GM19328 (cell line): ENCODE results near the gene GH1.
"Not testable (repeated sequence)": the region's sequence is repeated elsewhere in the genome, so short reads cannot be mapped to it uniquely, and the experiment has no call there.

Source experiments
- ATAC-seq: cut with Tn5 transposase; IDR thresholded peaks from one replicate; pipeline ENCODE4 v1.9.1; 2021; ENCODE audit warnings: mild to moderate bottlenecking, moderate library complexity; ENCODE audit not compliant: unreplicated experiment

The GH1 gene

DNA sequence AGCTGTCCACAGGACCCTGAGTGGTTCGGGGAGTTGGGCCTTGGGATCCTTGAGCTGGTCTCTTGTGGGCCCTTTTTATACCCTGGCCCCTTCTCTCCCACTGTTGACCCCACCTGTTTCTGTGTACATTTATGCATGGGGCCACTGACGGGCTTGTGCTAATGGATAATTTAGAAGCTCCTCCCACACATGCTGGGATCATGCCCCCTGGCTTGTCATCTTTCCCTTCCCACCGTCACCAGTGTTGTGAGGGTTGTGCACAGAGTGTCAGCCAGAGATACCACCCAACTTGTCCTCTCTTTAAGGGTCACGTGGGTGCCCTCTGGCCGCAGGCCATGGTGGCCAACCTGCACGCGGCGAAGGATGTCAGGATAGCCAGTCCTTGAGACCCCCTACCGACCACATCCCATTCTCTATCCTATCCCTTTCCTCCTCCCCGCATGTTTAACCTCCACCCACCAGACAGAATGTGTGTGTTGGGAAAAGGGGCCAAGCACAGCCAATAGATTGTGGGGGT lies at the start of gene GH1:
GH1 (minus strand) TSS at position 51 of the 517 bp plus-strand sequence. CDS start 63 bp downstream, outside the sequence.
- ATAC-seq = not testable (repeated sequence)

DNA sequence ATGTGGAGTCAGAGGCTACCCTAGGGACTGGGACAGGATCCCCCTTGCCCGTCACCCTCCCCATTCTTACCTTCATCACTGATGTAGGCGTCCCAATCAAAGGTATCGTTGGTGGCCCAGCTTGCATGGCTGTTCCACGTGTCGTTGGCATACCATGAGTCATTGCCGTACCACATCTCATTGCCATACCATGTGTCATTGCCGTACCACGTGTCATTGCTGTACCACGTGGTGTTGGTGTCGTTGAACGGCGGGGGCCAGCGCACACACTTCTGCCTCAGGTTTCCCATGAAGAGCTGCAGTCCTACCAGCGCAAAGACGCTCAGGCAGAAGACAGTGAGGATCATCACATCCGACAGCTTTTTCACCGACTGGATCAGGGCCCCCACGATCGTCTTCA lies 49.3 kb upstream of the GH1 start:
- no peak for ATAC-seq

GRCh38 chr17:63966646-63967264 lies 48.1 kb upstream of the GH1 start:
- no peak for ATAC-seq

DNA sequence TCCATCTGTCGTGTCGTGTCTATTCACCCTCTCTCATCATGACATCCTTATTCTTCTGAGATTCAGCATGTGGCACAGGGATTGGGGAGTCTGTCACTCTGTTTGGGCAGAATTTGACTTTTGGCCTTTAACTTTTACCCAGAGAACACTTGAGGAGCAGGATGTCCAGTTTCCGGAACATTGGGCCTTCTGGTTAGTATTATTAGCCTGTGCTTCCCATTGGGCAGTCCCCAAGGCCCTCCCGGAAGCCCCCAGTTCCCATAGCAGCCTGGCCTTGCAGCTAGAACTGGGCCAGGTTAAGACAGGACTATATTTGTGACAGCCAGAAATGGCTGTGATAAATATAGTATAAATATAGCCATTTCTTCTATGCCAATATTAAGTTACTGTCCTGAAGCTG lies 44.5 kb upstream of the GH1 start:
- ATAC-seq = no peak

- no peak for ATAC-seq
Measured at GRCh38 chr17:63962298-63962744, 43.7 kb upstream of the GH1 start.

DNA sequence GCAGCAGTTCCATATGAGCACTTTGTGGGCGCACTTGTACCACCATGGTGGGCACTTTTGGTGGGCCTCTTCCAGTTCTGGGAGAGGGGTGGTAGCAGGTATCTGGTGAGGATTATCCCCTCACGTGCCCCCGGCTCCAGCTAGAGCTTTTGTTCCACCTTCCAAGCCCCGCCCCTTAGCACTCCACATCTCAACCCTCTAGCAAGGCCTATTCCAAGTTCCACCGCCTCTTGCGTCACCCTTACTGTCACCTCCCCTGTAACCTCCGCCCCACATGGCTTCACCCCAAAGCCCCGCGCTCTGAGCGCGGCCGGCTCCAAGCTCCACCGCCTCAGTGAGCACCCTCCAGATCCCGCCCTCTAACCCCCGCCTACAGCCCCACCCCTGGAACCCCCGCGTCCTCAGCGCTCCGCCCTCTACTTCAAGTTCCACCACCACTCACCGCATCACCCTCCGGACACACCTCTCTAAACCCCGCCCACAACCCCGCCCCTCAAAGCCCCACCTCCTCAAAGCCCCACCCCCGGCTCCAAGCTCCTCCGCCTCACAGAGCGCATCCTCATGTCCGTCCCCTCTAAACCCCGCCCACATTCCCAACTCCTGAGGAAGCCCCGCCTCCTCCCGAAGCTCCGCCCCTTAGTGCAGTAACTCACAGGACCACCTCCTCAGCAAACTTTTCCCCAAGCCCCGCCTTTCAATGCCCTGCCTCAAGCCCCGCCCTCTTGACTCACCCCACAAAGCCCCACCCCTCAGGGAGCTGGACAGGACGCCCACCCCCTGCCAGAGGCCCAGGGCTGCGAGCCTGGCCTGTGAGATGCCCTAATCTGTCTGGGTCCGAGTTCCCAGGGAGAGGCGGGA lies 42.9 kb upstream of the GH1 start:
- ATAC-seq = no peak

GRCh38 chr17:63960430-63960829 lies 41.8 kb upstream of the GH1 start:
- ATAC-seq = no peak

DNA sequence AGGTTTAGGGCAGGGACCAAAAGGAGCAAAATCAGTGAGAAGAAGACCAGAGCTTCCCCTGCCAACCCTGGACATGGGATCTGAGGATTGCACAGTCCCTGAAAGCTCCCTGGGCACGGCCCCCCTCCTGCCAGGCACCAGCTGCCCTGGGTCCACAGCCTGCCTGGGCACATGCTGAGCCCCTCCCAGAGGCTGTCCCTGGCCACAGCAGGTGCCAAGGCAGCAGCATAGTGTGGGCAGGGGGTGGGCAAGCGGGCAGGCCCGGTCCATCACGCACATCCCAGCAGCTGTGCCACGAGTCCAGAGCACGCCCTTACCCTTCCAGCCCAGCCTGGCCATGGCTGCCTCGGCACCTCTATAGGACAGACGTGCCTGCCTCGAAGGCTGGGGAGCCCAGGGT lies 41.4 kb upstream of the GH1 start:
- ATAC-seq = no peak

GRCh38 chr17:63956296-63956920 lies 37.8 kb upstream of the GH1 start:
- ATAC-seq = no peak

- no peak for ATAC-seq
Measured at GRCh38 chr17:63955791-63956190, 37.2 kb upstream of the GH1 start.

DNA sequence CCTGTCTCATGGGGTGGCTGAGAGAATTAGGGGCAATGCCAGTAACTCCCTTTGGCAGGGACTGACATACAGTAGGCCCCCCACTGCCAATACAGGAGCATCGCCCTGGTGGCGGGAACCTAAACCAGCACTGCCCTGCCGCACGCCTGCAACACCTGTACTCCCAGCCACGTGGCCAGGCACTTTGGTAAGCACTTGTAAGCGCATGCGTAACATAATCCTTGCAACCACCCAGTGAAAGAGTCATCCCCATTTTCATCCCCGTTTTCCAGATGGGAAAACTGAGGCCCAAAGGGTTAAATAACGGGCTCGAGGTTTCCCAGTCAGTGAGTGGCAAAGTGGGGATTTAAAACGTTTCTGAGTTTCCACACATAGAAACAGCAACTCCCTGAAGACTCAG lies 36.6 kb upstream of the GH1 start:
- no peak for ATAC-seq

DNA sequence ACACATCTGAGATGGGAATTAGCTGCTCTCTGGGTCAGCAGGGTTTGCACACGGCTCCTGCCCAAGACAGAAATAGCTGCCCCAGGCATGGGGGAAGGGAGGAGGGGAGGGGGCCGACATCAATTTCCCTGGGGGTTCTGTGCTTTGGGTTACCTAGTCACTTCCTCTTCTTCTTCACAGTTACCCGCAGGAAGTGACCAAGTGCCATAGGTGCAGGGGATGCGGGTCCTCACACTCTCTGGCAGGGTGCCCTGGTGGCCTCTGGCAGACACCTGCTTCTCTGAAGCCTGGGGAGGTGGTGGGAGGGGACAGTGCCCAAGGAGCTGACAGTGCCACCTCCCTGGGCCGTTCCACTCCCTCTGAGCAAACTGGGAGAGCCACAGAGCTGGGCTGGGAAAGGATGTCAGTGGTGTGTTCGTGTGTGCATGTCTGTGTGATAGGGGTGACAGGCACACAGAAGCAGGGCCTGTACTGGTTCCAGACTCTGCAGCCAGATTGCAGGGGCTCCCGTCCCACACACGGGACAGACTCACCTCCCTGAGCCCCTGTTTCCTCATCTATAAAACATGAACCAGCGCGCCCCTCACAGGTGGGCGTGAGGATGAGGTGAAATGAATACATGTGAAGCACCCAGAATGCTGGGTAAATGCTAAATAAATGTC lies 35.9 kb upstream of the GH1 start:
- no peak for ATAC-seq

DNA sequence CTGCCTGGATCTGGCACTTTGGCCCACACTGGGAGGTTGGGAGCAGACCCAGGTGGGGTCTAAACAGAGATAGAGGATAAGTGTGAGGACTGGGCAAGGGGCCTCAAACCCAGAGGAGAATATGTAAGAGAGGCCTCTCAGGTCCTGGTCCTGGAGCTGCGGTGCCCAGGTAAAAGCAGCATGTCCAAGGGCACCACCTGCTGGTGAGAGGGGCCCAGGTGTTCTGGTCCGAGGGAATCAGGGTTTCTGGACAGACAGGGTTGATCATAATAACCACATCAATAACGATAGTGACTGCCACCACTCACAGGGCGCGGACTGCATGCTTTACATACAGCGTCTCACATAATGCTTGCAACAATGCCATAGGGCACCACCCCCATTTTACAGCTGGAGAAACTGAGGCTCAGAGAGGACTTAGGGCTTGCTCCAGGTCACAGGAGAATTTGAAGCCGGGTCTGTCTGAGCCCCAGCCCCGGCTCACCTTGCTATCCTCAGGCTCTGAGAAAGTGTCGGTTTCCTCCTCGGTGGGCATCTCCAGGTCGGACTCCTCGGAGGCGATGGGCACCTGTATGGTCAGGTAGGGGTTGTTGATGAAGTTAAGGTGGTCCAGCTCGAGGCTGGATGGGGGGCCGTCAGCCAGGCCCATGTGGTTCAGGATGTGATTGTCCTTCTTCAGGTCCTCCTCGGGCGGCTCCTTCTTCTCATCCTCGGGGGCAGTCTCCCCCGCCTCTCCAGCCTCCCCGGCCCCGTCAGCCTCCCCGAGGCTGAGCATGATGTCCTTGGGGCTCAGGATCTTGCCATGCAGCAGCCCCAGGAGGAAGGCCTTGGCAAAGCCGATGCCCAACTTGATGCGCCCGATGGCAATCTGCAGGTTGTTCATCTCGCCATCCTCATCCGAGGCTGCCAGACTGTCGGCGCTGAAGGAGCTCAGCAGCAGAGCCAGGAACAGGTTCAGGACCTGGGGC lies 32.6 kb upstream of the GH1 start:
- ATAC-seq = no peak

- ATAC-seq = no peak
Measured at GRCh38 chr17:63949576-63950250, 31.1 kb upstream of the GH1 start.

DNA sequence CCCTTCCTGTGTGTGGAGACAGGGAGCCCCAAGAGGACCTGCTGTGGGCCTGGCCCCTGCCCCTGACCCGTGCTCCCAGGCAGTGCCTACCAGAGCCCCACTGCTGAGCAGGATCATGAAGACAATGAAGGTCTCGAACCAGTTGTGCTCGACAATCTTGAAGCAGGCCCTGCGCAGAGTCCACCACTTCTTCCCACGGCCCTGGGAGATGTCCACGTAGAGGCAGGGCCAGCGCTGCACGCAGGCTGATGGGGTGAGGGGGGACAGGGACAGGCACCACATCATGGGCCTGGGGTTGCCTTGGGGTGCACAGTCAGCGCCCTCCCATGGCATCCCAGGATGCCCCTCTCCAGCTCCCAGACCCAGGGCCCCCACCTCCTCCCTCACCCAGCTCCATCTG lies 29.9 kb upstream of the GH1 start:
- no peak for ATAC-seq

GRCh38 chr17:63947711-63948330 lies 29.2 kb upstream of the GH1 start:
- ATAC-seq = no peak

DNA sequence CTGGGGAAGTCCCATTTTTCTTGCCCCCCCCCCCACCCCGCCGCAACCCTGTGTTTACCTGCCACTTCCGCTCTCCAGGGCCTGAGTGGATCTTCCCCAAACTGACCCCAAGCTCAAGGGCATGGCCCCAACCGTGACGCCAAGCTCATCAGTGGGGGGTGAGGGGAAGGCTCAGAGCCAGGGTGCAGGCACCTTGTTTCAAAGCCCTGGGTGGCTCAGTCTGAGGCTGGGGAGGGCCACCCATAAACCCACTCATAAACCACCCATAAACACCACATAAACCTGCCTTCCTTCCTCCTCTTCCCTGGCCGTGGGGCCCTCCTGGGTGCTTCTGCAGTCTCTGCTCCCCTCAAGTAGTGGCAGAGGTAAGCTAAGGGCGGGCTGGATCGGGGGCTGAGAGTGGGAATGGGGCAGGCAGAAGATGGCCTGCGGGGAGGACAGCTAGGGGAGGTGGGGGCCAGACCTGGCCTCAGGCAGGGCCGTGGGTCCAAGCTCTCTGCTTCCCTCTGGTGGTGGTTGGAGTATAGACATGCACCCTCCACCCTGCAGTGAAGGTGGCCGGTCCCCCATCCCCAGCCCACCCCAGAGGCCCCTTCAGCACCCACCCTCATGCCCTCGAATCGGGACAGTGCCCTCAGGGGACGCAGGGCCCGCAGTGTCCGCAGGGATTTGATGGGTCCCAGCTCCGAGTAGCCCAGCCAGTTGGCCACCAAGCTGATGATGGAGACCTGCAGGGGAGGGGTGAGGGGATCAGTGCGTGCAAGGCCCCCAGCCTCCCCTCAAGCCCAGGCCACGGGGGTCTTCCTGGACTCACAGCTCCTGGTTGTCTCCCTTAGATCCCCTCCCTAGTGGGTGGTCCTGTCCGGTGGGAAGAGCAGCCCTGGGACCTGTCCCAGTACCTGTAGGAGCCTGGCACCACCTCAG lies 28.1 kb upstream of the GH1 start:
- ATAC-seq = no peak
